HepG2 (cell line): ENCODE data around the gene NLRC5.

ENCODE experiments used
- CTCF ChIP-seq: sonication (generic); formaldehyde crosslinking; IDR thresholded peaks from 2 replicates; pipeline ENCODE4 v1.5.0; 2020; ENCODE audit warnings: mild to moderate bottlenecking, missing genetic modification reagents, moderate library complexity
- SMAD3 ChIP-seq: sonication (generic); formaldehyde crosslinking; IDR thresholded peaks from 2 replicates; pipeline ENCODE4 v1.4.0; 2020; ENCODE audit warnings: missing genetic modification reagents
- TBX2 ChIP-seq: sonication (generic); formaldehyde crosslinking; IDR thresholded peaks from 2 replicates; pipeline ENCODE4 v1.5.0; 2020; ENCODE audit warnings: missing genetic modification reagents, mild to moderate bottlenecking, borderline replicate concordance
- THRA ChIP-seq: sonication (generic); formaldehyde crosslinking; IDR thresholded peaks from 2 replicates; pipeline ENCODE4 v1.4.0; 2020; ENCODE audit warnings: missing genetic modification reagents, borderline replicate concordance
- TIGD3 ChIP-seq: sonication (generic); formaldehyde crosslinking; IDR thresholded peaks from 2 replicates; pipeline ENCODE4 v1.5.1; 2020; ENCODE audit warnings: mild to moderate bottlenecking, missing genetic modification reagents, borderline replicate concordance
- TP53 ChIP-seq: sonication (generic); formaldehyde crosslinking; conservative IDR thresholded peaks from 2 replicates; pipeline ENCODE4 v1.4.0; 2020; ENCODE audit warnings: missing genetic modification reagents
- USF2 ChIP-seq, 2 experiments: sonication (generic) in 1 of 2; formaldehyde crosslinking in 1 of 2; IDR thresholded peaks; 2 replicates each; pipeline versions ENCODE4 v1.5.1 to v1.6.1; 2011 to 2020; ENCODE audit warnings: borderline replicate concordance in 1 of 2, low read depth in 1 of 2, low read length in 1 of 2, mild to moderate bottlenecking in 1 of 2, missing genetic modification reagents in 1 of 2, moderate library complexity in 1 of 2
- ZNF639 ChIP-seq: conservative IDR thresholded peaks from 2 replicates; pipeline ENCODE4 v1.6.1; 2018; ENCODE audit warnings: missing genetic modification reagents
- ZNF766 ChIP-seq: sonication (generic); formaldehyde crosslinking; IDR thresholded peaks from 2 replicates; pipeline ENCODE4 v1.5.0; 2020; ENCODE audit warnings: missing genetic modification reagents, borderline replicate concordance

- TF ChIP-seq ZNF639 (no peak), TP53 (CRISPR knock-in tag) (no peak), THRA (CRISPR knock-in tag) (no peak), TIGD3 (CRISPR knock-in tag) (no peak), TBX2 (CRISPR knock-in tag) (no peak), USF2 (IDR thresholded peaks at IDR 0.05; ENCODE audit: low read depth, low read length) (no peak), USF2 (CRISPR knock-in tag; IDR thresholded peaks at IDR 0.05; ENCODE audit: borderline replicate concordance) (no peak), CTCF (no peak), ZNF766 (CRISPR knock-in tag) (no peak), SMAD3 (CRISPR knock-in tag) (no peak)
Observed at GRCh38 chr16:56977823-56978430, 11.4 kb upstream of the NLRC5 start.
